HEK293 (cell line): ENCODE measurements around the gene MTMR12.
"Not testable (repeated sequence)": the region's sequence is repeated elsewhere in the genome, so short reads cannot be mapped to it uniquely, and the experiment has no call there.

Experiments
- CTCF ChIA-PET: fragments of 350-600 bp; formaldehyde crosslinking; extraction: SDS; loops from one replicate; lab custom pipeline; 2021; ENCODE audit warnings: antibody characterized with exemption; lab: Yijun Ruan, JAX
- POLR2A ChIA-PET: fragments of 300-600 bp; formaldehyde crosslinking; extraction: SDS; loops from one replicate; lab custom pipeline; 2020; ENCODE audit warnings: antibody characterized with exemption, inconsistent platforms; lab: Yijun Ruan, JAX
- H3K27ac ChIP-seq: fragments of 200-500 bp; sonication (Bioruptor generic); 2 replicates; pipeline ENCODE4 v1.5.1; 2014; ENCODE audit warnings: low read depth, low read length, control low read depth, inconsistent platforms; ENCODE audit errors: extremely low read depth
- H3K36me3 ChIP-seq, 2 experiments: fragments of 200-500 bp in 1 of 2; sonication (Bioruptor generic) in 1 of 2; 1 replicate in 1 of 2; 2 replicates in 1 of 2; pipeline ENCODE4 v1.5.1; 2014 to 2017; ENCODE audit warnings: inconsistent platforms in 2 of 2, low read length in 2 of 2; ENCODE audit not compliant: control insufficient read depth in 2 of 2, insufficient read depth in 1 of 2
- H3K4me1 ChIP-seq: fragments of 200-500 bp; sonication (Bioruptor generic); 2 replicates; pipeline ENCODE4 v1.5.1; 2014; ENCODE audit warnings: mild to moderate bottlenecking, low read length, inconsistent platforms; ENCODE audit not compliant: control insufficient read depth, insufficient read depth
- H3K4me3 ChIP-seq: 2 replicates; pipeline ENCODE4 v1.5.1; 2011; ENCODE audit warnings: low read depth, mild to moderate bottlenecking, control low read depth, low read length, moderate library complexity
- H3K9me3 ChIP-seq: fragments of 200-500 bp; sonication (Bioruptor generic); 2 replicates; pipeline ENCODE4 v1.5.1; 2014; ENCODE audit warnings: low read depth, low read length, inconsistent platforms; ENCODE audit not compliant: control insufficient read depth, insufficient read depth
- HOXD13 ChIP-seq: sonication (generic); formaldehyde crosslinking; IDR thresholded peaks from 2 replicates; pipeline ENCODE4 v1.8.0; 2022; ENCODE audit warnings: missing genetic modification reagents, borderline replicate concordance
- ZBTB48 ChIP-seq: fragments of 450-650 bp; formaldehyde crosslinking; IDR thresholded peaks from 2 replicates; pipeline ENCODE4 v1.5.1; 2016; ENCODE audit warnings: missing biosample characterization, missing genetic modification characterization
- ZIC2 ChIP-seq: fragments of 450-650 bp; formaldehyde crosslinking; IDR thresholded peaks from 2 replicates; pipeline ENCODE4 v1.5.1; 2016; ENCODE audit warnings: missing biosample characterization, missing genetic modification characterization
- ZNF146 ChIP-seq: fragments of 450-650 bp; formaldehyde crosslinking; IDR thresholded peaks from 2 replicates; pipeline ENCODE4 v1.5.1; 2016; ENCODE audit warnings: missing biosample characterization, missing genetic modification characterization
- ZNF174 ChIP-seq: fragments of 450-650 bp; formaldehyde crosslinking; IDR thresholded peaks from 2 replicates; pipeline ENCODE4 v1.5.0; 2017; ENCODE audit warnings: missing biosample characterization, mild to moderate bottlenecking, missing genetic modification characterization
- ZNF341 ChIP-seq: fragments of 450-650 bp; formaldehyde crosslinking; IDR thresholded peaks from 2 replicates; pipeline ENCODE4; 2016; ENCODE audit warnings: low read depth, missing biosample characterization, missing genetic modification characterization
- ZNF366 ChIP-seq: fragments of 450-650 bp; formaldehyde crosslinking; conservative IDR thresholded peaks from 2 replicates; pipeline ENCODE4 v1.5.1; 2016; ENCODE audit warnings: missing biosample characterization, missing genetic modification characterization
- TF ChIP-seq, protein P1 (sequence below): fragments of 450-650 bp; formaldehyde crosslinking; IDR thresholded peaks from 2 replicates; pipeline ENCODE4 v1.5.1; 2016; ENCODE audit warnings: missing biosample characterization, missing genetic modification characterization
- TF ChIP-seq, protein P2 (sequence below): fragments of 450-650 bp; formaldehyde crosslinking; IDR thresholded peaks from 2 replicates; pipeline ENCODE4 v1.5.1; 2016; ENCODE audit warnings: missing biosample characterization, missing genetic modification characterization, low read depth
- TF ChIP-seq, protein P3 (sequence below): fragments of 450-650 bp; formaldehyde crosslinking; IDR thresholded peaks from 2 replicates; pipeline ENCODE4 v1.5.1; 2016; ENCODE audit warnings: missing biosample characterization, missing genetic modification characterization
- TF ChIP-seq, protein P4 (sequence below): fragments of 450-650 bp; formaldehyde crosslinking; IDR thresholded peaks from 2 replicates; pipeline ENCODE4 v1.5.1; 2016; ENCODE audit warnings: missing biosample characterization, missing genetic modification characterization

MTMR12 gene

DNA sequence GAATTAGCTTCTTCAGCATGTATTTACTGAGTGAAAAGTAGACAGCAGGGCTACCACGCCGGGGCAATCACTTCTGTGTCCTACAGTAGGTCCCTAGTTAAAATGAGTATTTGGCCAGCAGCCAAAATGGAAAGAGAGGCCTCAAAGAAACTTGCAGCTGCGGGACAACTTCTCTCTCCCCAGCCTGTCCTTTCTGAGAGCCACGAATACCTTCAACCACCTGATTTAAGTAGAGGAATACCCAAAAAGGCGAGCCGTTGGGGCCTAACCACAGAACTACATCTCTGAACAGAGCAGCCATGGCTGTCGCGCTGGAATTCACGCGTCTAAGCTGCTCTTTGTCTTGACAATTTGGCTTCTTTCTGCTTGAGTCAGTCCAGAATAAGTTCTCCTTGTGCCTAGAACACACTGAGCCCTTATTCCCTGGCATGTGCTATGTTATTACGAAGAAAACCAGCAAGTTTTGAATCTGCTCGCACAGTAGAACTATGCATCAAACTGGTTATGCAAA is 94.8 kb downstream of the MTMR12 start (continued):
- TF ChIP-seq, protein P1, sequence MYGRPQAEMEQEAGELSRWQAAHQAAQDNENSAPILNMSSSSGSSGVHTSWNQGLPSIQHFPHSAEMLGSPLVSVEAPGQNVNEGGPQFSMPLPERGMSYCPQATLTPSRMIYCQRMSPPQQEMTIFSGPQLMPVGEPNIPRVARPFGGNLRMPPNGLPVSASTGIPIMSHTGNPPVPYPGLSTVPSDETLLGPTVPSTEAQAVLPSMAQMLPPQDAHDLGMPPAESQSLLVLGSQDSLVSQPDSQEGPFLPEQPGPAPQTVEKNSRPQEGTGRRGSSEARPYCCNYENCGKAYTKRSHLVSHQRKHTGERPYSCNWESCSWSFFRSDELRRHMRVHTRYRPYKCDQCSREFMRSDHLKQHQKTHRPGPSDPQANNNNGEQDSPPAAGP (tag by site-specific recombination): no peak
- TF ChIP-seq ZNF174 (peak; percentile 72; the same call in 1 of the 2 replicates), ZBTB48 (tag by site-specific recombination) (peak; percentile 62), ZNF366 (tag by site-specific recombination) (no peak)
- TF ChIP-seq, all 188 proteins: peak for 22

DNA sequence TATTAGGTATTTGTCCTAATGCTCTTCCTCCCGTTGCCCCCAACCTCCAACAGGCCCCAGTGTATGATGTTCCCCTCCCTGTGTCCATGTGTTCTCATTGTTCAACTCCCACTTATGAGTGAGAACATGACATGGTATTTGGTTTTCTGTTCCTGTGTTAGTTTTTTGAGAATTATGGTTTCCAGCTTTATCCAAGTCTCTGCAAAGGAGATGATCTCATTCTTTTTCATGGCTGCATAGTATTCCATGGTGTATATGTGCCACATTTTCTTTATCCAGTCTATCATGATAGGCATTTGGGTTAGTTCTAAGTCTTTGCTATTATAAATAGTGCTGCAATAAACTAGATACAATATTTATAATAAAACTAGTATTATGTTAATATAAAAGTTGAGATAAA is 98.4 kb downstream of the MTMR12 start:
- CTCF ChIA-PET, POLR2A ChIA-PET, H3K4me3 ChIP-seq, H3K27ac ChIP-seq, H3K9me3 ChIP-seq, H3K36me3 ChIP-seq: not testable (repeated sequence)
- TF ChIP-seq, protein P2, sequence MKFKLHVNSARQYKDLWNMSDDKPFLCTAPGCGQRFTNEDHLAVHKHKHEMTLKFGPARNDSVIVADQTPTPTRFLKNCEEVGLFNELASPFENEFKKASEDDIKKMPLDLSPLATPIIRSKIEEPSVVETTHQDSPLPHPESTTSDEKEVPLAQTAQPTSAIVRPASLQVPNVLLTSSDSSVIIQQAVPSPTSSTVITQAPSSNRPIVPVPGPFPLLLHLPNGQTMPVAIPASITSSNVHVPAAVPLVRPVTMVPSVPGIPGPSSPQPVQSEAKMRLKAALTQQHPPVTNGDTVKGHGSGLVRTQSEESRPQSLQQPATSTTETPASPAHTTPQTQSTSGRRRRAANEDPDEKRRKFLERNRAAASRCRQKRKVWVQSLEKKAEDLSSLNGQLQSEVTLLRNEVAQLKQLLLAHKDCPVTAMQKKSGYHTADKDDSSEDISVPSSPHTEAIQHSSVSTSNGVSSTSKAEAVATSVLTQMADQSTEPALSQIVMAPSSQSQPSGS (tag by site-specific recombination): peak; percentile 11; the same call in 1 of the 2 replicates
- TF ChIP-seq, protein P3, sequence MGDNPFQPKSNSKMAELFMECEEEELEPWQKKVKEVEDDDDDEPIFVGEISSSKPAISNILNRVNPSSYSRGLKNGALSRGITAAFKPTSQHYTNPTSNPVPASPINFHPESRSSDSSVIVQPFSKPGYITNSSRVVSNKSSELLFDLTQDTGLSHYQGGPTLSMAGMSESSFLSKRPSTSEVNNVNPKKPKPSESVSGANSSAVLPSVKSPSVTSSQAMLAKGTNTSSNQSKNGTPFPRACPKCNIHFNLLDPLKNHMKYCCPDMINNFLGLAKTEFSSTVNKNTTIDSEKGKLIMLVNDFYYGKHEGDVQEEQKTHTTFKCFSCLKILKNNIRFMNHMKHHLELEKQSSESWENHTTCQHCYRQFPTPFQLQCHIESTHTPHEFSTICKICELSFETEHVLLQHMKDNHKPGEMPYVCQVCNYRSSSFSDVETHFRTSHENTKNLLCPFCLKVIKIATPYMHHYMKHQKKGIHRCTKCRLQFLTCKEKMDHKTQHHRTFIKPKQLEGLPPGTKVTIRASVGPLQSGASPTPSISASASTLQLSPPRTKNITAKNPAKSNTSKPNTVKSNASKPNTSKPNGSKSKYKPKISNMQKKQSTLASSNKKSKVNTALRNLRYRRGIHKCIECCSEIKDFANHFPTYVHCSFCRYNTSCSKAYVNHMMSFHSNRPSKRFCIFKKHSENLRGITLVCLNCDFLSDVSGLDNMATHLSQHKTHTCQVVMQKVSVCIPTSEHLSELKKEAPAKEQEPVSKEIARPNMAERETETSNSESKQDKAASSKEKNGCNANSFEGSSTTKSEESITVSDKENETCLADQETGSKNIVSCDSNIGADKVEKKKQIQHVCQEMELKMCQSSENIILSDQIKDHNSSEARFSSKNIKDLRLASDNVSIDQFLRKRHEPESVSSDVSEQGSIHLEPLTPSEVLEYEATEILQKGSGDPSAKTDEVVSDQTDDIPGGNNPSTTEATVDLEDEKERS: peak; percentile 38; the same call in 1 of the 2 replicates
- TF ChIP-seq, protein P4, sequence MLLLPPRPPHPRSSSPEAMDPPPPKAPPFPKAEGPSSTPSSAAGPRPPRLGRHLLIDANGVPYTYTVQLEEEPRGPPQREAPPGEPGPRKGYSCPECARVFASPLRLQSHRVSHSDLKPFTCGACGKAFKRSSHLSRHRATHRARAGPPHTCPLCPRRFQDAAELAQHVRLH (tag by site-specific recombination): peak; percentile 80
- peak; percentile 100 for TF ChIP-seq ZNF146 (tag by site-specific recombination)
- H3K4me1 ChIP-seq: peaks cover 16% of the 10 kb centered on the region

DNA sequence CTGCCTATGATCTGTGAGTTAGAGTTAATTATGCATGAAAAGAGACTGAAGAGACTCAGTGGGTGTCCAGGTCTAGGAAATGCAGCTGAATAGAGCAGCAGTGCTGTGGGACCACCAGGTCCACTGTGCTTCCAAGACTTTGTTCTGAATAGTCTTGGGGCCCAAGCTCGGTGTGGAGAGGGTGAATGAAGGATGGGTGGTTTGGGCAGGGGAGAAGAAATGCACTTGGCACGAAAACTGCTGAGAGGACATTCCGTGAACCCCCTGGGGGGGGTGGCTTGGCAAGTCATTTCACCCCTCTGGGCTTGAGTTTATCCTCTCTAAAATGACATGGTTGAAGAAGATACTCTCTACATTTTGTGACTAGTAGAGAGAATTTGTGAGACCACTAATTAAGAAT is 102.6 kb downstream of the MTMR12 start:
- Histone ChIP-seq H3K27ac (no peak overlapping the region), H3K9me3 (no peaks in the 10 kb centered on the region), H3K4me3 (no peak overlapping the region), H3K4me1 (peaks cover 3% of the 10 kb centered on the region; the same call in 1 of the 2 replicates), H3K36me3 (no peaks in the 10 kb centered on the region)
- TF ChIP-seq HOXD13 (no peak), ZIC2 (tag by site-specific recombination) (peak; percentile 48; the same call in 1 of the 2 replicates), ZNF341 (tag by site-specific recombination) (peak; percentile 47)
- CTCF ChIA-PET: no interaction called here
- POLR2A ChIA-PET: no interaction called here

DNA sequence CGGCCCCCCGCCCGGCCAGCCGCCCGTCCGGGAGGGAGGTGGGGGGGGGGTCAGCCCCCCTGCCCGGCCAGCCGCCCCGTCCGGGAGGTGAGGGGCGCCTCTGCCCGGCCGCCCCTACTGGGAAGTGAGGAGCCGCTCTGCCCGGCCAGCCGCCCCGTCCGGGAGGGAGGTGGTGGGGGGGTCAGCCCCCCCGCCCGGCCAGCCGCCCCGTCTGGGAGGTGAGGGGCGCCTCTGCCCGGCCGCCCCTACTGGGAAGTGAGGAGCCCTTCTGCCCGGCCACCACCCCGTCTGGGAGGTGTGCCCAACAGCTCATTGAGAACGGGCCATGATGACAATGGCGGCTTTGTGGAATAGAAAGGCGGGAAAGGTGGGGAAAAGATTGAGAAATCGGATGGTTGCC is 103.9 kb downstream of the MTMR12 start:
- H3K4me3 ChIP-seq, H3K4me1 ChIP-seq, H3K36me3 ChIP-seq, H3K9me3 ChIP-seq, POLR2A ChIA-PET, CTCF ChIA-PET, H3K27ac ChIP-seq: not testable (repeated sequence)
